GM12874 (cell line): ENCODE data around the gene TCEA2.

Source experiments
- TF ChIP-seq, protein P1 (sequence below): IDR thresholded peaks from 2 replicates; pipeline ENCODE4 v1.5.1; 2011; ENCODE audit warnings: low read depth, mild to moderate bottlenecking, control low read depth, low read length, moderate library complexity; ENCODE audit not compliant: insufficient read depth

TCEA2 gene

DNA sequence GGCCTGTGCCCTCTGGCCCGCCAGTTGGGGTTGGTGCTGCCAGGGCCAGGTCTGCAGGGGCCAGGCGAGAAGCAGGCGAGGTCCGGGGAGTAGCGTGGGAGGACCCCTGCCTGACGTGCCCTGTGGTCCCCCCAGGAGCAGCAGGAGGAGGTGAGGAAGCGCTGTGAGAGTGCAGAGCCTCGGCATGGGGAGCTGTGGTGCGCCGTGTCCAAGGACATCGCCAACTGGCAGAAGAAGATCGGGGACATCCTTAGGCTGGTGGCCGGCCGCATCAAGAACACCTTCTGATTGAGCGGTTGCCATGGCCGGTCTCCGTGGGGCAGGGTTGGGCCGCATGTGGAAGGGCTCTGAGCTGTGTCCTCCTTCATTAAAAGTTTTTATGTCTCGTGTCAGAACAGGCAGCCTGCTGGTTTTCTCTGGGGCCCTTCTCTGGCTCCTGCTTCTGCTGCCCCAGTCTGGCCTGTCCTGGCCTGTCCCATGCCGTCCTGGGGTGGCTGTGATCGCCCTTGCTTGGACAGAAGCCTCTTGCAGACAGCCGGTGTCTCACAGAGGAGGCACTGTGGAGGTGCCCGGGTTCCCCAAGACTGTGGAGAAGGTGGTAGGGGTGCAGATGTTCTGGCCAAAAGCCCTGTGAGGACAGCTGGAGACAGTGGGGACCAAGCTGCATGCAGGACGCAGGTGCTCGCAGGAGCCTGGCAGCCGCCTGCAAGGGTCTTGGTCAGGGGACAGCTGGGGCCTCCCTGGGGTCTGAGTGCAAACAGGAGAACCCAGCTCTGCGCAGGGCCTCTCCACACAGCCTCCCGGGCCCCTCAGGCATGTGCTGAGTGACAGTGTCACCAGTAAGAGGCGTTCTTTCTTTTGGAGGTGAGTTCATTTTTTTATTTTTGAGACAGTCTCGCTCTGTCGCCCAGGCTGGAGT lies 30.0 kb upstream of the TCEA2 start:
- TF ChIP-seq, protein P1, sequence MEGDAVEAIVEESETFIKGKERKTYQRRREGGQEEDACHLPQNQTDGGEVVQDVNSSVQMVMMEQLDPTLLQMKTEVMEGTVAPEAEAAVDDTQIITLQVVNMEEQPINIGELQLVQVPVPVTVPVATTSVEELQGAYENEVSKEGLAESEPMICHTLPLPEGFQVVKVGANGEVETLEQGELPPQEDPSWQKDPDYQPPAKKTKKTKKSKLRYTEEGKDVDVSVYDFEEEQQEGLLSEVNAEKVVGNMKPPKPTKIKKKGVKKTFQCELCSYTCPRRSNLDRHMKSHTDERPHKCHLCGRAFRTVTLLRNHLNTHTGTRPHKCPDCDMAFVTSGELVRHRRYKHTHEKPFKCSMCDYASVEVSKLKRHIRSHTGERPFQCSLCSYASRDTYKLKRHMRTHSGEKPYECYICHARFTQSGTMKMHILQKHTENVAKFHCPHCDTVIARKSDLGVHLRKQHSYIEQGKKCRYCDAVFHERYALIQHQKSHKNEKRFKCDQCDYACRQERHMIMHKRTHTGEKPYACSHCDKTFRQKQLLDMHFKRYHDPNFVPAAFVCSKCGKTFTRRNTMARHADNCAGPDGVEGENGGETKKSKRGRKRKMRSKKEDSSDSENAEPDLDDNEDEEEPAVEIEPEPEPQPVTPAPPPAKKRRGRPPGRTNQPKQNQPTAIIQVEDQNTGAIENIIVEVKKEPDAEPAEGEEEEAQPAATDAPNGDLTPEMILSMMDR: no peak

DNA sequence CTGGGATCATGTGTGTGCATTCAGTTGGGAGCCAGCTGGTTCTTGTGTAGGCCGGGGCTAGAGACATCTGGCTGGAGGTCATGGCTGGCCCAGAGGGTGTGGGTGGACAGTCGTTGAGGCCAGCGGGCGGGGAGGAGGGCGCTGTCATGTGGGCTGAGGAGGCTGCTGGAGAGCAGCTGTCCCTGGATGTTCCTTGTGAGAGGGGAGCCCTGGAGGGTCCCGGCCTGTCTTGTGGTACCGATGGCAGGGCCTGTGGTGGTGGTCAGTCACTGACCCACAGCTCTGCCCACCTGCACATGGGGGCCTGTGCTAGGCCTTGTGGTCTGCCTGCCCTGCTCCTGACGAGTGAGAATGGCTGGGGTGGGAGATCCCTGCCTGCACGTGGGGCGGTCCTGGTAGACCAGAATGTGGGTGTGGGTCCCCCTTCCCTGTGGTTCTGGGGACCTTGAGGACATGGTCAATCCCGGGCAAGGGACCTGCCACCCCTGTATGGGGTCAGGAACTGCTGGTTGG lies 29.0 kb upstream of the TCEA2 start:
- TF ChIP-seq, protein P1: no peak

DNA sequence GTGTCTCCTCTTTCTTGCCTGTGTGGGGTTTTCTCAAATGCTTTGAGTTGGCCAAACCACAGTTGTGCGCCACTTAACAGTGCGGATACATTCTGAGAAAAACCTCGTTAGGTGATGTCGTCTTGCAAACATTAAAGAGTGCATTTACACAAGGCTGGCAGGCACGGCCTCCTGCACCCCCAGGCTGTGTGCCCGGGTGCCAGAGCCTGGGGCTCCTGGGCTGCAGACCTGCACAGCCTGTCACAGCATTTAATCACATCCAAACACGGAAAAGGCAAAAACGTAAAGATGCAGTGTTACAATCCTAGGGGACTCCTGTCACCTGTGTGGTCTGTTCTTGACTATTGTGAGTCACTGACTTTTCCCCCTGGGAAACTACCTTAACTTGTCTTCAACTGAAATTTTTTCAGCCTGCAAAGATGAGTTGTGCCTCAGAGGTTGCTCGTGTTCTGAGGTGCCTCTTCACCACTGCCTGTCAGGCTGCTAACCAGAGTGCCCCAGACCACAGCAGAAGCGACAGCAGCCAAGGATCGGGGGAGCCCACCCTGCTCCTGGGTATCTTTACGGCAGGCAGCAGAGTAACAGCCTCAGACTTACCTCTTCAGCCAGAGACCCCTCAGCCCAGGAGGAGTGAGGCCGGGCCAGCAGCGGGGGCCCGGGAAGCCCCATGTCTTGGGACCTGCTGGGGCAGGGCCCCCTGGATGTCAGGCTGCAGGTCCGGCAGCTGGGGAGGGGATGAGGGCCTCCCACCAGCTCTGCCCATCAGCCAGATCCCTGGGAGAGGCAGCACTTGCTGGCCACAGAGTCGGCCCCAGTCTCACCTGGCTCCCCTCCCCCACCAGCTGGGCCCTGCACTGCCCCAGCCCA lies 27.7 kb upstream of the TCEA2 start:
- TF ChIP-seq, protein P1: no peak

DNA sequence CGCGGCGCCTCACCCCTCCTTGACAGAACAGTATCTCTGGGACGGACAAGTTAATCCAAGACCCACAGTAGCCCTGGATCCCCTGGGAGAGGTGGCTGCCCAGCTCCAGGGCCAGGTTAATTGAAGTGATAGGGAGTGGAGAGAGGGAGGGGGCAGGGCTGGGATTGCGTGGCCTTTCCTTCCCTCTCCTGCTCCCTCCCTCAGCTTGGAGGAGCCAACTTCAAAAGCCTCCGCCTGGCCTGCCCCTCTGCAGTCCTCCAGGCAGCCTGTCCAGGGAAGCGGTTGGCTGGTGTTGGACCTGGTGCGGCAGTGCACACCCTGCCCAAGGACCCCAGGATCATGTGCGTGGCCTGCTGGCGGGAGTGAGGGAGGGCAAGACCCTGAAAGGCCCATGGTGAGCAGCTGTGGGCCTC lies 27.1 kb upstream of the TCEA2 start, which contains the start of gene C20orf204:
Gene C20orf204, plus strand, starts transcription at position 250 of the 413 bp plus-strand sequence. Its CDS starts 142 bp downstream, at position 392.
- TF ChIP-seq, protein P1: no peak

DNA sequence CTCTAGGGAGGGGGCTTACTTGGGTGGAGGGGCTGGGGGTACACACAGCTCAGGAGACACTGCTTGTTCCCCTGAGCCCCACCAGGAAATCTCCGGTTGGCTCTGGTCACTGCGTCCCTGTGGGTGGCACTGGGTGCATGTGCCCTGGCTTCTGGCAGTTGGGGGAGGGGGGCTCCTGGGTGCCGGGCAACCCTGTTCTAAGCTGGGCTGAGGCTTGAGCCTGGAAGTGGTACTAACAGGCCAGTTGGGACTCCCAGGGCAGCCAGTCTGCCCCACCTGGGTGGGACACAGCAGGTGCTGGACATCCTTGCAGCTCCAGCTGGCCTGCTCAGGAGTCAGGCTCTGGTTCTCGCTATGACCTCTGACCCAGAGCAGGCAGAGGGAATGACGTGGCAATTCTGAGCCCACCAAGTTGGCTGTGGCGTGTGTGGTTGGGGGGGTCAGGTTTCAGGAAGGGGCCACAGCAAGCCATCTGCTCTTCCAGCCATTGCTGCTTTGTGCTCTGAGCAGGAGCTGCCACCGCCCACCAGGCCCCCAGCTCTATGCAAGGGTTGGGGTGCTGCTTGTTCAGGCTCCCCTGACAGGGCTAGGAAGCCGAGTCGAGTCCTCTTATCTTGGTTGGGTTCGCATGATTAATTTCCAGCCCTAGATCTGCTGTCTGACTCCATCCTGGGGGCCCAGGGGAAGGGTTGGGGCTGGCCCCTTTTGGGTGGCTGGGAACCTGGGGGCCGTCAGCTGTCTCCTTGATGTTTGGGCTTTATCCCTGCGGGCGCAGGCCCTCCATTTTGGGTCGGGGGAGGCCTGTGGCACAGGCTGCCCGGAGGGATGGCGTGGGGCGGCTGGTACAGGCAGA lies 26.4 kb upstream of the TCEA2 start:
- TF ChIP-seq, protein P1: no peak

DNA sequence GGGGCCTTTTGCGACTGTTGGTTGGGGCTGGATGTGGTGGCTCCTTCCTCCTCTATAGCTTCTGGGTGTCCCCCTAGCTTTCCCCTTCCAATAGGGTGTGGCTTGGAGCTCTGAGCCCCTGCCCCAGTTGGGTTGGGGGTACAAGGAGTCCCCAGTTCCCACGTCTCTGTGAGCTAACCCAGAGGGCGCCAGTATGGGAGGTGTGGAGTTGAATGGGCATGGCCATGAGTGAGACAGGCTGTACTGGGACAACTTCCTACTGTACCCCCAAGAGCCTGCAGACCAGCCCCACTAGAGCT lies 25.9 kb upstream of the TCEA2 start:
- TF ChIP-seq, protein P1: no peak
